IPS-NIHi11 (cell line): ENCODE measurements around the gene SLC18A3.

Experiments
- DNase-seq: peaks from one replicate; pipeline ENCODE4 v3.0.0; 2012; ENCODE audit warnings: mixed read lengths, low spot score

Gene SLC18A3

GRCh38 chr10:49627644-49628247 lies 17.6 kb downstream of the SLC18A3 start:
- no peak for DNase-seq

- no peak for DNase-seq
Observed at GRCh38 chr10:49628599-49628998, 18.5 kb downstream of the SLC18A3 start.

GRCh38 chr10:49629431-49629881 lies 19.3 kb downstream of the SLC18A3 start:
- no peak for DNase-seq

GRCh38 chr10:49631975-49632374 lies 21.9 kb downstream of the SLC18A3 start:
- DNase-seq = no peak

- no peak for DNase-seq
Observed at GRCh38 chr10:49632406-49633317, 22.6 kb downstream of the SLC18A3 start.

- DNase-seq = no peak
Observed at GRCh38 chr10:49633327-49634068, 23.4 kb downstream of the SLC18A3 start.

- DNase-seq = no peak
Observed at GRCh38 chr10:49634069-49634660, 24.1 kb downstream of the SLC18A3 start.

- DNase-seq = no peak
Observed at GRCh38 chr10:49642311-49642710, 32.2 kb downstream of the SLC18A3 start.

GRCh38 chr10:49643241-49644034 lies 33.3 kb downstream of the SLC18A3 start:
- DNase-seq = no peak

GRCh38 chr10:49644035-49644646 lies 34.0 kb downstream of the SLC18A3 start:
- DNase-seq = no peak

GRCh38 chr10:49645417-49645816 lies 35.3 kb downstream of the SLC18A3 start:
- DNase-seq = no peak

- DNase-seq = no peak
Observed at GRCh38 chr10:49645871-49646870, 36.1 kb downstream of the SLC18A3 start.

GRCh38 chr10:49647554-49647953 lies 37.4 kb downstream of the SLC18A3 start:
- DNase-seq = no peak

GRCh38 chr10:49647985-49648795 lies 38.1 kb downstream of the SLC18A3 start:
- no peak for DNase-seq

GRCh38 chr10:49649294-49649693 lies 39.2 kb downstream of the SLC18A3 start:
- DNase-seq = peak; percentile 61

- DNase-seq = no peak
Observed at GRCh38 chr10:49649936-49650723, 40.0 kb downstream of the SLC18A3 start.

GRCh38 chr10:49650724-49651034 lies 40.6 kb downstream of the SLC18A3 start:
- no peak for DNase-seq
